Activated T-helper 1 cell treated with Interleukin-2 at 50 U/mL for 16 hours (primary cell): Measurements from ENCODE around the gene HADHB.
A peak's percentile ranks its signal among the peaks of the same experiment; 100 is the strongest.

Experiments
- DNase-seq: peaks from one replicate; pipeline ENCODE4 v3.0.0-alpha.2; 2020; ENCODE audit warnings: low read depth

Gene HADHB

DNA sequence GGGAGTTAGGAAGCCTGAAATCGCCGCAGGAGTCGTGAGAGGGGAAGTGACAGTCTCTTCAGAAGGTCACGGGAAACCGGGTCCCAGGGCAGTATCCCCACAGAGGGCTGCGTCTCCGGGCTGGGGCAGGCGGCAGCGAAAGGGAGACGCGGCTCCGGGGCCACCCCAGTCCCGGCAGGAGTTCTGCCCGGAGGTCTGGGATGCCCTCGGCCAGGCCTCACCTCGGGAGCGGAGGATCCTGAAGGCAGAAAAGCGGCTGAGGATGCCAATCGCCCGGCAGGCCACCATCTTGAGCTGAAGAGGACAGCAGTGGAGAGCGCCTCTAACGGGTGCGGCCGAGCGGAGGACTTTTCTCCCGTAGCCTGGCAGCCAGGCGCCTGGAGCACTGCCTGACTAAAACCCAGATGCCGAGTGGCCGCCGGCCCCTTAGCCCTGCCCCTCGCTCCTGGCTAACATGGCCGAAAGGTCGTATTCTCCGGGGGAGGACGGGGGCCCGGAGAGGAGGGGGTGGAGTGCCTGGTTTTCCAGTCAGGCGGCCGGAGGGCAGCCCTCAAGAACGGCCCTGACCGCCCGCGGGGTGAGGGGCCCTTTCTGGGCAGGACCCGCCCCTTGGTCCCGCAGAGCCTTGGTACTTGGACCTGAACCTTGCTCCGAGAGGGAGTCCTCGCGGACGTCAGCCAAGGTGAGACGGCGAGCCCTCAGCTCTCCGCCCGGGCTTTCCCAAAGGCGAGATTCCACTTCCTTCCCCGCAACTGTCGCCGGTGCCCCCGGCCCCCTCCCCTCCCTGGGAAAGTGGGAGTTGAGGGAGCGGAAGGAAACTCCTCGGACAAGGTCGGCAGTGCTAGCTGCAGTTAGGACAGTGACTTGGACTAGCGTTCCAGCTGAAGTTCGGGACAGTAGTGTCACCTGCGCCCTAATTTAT lies at the start of gene HADHB, which contains the start of gene HADHA:
Gene HADHB, plus strand, starts transcription at position 631 of the 922 bp plus-strand sequence. CDS start 9,316 bp downstream, outside the sequence.
Gene HADHA, minus strand, starts transcription at position 324 of the 922 bp plus-strand sequence. Its CDS starts 36 bp downstream, at position 288.
- DNase-seq, result peak; percentile 71

DNA sequence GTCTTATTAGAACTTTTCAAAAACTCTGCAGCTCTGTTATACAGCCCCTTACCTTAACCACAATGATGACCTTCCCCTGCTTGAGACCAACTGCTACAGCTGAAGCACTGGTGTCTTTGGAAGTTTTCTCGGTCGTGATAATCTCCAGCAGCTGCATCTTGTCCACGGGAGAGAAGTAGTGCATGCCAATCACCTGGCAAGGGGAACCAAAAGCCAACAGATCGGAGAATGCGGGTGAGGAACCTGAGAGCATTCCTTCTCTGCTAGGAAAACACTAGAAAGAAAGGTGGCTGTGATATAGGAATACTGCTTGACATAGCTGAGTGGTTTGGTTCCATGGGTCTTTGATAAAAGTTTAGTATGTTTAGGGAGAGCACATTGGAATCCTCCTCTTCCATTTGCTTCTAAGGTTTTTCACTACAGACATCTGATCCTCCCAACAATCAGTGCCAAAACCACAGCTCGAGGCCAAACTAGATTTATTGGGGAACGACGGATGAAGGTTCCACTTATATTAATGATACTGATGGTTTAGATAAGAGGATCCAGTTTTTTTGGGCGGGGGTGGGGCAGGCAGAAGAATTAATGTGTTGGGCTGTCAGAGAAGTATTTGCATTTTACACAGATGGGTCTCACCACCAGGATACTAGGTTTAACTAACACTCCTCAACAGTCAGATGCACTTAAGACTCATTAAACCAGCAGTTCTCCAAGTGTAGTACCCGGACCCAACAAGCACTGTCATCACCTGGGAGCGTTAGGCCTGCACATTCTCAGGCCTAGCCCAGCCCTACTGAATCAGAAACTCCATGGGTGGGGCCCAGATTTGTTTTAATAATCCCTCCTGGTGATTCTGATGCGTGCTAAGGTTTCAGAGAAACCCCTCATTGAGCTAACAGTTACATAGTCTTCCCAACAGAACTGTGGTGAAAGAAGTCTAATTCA lies 49.4 kb upstream of the HADHB start:
- DNase-seq, result no peak

DNA sequence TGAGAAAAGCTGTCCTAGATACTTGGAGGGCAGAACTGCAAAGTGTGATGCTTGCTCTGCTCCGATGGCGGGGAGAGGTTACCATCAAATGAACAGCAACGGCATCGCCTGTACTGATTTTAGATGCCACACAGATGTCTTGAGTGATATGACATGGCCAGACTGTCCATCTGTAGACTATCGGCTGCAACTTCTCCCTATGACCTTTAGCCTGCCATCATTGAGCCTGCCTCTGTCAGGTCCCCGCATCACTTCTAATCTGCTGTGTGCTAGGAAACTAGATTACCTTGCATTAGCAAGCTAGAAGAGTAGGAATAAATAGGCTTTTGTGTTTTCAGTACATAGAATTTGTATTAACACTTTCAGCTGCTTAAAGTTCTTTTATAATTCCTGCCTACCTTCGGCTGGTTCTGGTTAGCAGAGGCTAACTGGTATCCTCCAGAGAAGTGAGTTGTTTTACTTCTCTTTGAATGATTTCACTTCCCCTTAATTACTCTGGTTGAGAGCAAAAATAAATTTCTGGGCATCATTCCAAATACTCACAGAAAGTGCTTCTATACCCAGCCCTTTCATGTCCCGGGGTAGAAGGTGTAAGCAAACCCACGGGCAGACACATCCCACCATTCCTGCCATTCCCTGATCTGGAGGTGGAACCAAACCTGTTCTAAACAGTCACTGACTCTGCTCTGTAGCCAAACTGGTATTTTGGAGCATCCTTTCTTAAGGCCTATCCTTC lies 47.9 kb upstream of the HADHB start:
- DNase-seq, result no peak

DNA sequence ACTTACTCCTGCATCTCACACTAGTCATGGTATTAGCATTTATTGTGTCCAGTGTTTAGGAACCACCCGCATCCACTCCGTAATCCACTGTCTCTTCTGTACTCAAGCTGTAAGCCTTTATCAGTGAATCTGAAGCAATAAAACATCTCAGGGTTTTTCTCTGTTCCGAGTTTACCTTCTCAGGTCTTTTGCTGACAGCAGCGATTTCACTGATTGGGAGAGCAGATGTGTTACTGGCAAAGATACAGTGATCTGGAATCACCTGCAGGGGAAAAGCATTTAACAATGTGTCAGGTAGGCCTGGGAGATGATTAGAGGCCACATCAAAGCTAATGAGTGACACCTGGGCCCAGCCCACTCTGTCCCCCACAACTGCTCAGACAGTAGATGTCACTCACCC lies 47.2 kb upstream of the HADHB start:
- DNase-seq, result no peak

DNA sequence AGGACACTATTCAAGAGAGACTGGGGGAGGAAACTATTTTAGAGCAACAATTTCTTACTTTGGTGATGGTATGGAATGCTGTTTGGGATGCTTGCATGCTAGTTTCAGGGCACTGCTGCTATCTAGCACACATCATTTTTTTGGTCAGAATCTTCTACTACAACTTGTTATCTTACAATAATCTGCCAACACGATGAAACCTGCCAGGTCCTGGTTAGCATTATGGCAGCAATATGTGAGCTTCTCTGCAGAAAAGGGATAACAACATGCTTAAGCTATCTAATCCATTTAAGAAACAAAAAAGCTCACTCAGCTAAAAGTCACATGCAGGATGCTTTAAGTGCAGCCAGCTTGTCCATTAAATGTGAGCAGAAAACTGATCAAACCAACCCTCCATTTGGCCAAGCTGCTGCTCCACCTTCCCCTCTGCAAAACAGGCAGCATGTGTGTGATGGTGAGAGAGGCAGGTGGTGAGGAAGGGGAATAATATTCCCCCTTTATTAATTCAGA lies 41.7 kb upstream of the HADHB start:
- DNase-seq, result no peak

DNA sequence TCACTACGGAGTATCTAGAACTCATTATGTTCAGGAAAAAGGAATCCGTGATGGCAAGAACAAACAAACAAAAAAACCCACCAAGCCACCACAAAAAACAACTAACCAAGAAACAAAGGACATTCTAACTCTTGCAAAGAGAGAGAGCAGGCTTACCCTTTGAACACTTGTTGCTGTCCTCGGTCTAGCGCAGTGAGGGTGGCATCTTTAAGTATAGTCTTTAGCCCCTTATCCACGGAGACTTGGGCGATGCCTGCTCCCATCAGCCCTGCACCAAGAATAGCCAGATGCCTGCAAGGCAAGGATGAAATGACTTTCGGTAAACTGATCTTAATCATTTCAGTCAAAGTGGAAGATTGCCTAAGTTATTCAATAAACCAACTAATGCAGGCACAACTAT lies 40.8 kb upstream of the HADHB start:
- DNase-seq, result no peak

DNA sequence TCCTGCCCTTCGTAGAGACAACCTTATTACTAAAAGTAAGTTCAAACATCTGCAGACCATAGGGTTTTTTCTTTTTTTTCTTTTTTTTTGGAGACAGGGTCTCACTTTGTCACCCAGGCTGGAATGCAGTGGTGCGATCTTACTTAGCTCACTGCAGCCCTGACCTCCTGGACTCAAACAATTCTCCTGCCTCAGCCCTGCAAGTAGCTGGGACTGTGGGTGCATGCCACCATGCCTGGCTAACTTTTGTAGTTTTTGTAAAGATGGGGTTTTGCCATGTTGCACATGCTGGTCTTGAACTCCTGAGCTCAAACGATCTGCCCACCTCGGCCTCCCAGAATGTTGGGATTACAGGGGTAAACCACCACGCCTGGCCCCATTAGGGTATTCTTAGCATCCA lies 32.7 kb upstream of the HADHB start:
- DNase-seq, result no peak

DNA sequence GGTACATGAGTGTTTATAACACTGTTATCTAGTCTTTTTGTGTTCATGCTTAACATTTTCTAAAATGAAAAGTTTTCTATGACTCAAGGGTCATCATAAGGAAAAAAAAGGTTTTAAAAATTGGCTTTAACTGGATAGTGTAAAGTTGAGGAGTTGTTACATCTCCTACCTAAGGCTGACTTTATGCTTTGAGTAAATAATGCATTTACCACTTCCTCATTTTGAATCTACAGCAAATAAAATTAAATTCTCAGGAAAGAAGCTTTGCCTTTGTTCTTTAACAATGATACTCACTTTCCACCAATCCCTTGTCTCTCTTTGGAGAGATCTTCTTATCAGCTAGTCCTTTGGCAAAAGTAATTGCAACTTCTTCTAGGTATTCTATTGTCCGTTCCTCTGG lies 30.0 kb upstream of the HADHB start:
- DNase-seq, result no peak

DNA sequence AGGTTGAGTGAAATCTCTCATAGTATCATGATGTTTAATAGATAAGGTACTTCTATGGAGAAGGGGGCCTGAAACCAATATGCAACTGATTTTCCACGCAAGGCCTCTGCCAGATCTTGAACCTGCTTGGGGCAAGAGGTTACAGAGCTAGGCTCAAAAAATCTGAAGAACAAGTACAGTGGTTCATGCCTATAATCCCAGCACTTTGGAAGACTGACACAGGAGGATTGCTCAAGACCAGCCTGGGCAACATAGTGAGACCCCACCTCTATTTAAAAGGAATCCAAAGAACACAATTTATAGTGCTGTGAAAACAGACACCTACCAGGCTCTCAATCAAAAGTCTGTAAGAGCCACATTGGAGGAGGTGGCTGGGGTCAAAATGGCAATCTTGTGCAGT lies 28.9 kb upstream of the HADHB start:
- DNase-seq, result no peak

DNA sequence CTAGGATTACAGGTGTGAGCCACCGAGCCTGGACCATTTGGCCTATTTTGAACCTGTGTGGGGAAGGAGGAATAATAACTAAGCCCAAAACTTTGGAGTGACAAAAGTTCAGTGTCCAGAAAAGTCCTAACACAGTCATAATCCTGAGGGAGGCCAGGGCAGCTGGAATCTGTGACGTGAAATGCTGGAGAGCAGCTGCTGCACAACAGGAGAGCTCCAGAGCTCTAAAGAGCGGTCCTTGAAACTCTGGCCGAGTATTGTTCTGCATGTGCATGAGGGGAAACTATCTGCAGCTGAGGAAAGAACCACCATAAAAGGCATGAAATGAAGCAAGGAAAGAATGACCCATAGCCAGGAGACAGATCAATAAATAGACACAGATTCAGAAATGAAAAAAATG lies 28.2 kb upstream of the HADHB start:
- DNase-seq, result no peak

DNA sequence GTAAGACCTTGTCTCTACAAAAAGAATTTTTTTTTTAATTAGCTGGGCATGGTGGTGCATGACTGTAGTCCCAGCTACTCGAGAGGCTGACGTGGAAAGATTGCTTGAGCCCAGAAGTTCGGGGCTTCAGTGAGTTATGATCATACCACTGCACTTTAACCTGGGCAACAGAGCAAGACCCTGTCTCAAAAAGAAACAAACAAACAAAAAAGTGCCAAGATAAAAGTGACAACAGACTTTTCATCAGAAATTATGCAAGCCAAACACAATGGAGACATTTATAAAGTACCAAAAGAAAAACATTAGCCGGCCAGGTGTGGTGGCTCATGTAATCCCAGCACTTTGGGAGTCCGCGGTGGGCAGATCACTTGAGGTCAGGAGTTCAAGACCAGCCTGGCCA lies 27.0 kb upstream of the HADHB start:
- DNase-seq, result no peak

DNA sequence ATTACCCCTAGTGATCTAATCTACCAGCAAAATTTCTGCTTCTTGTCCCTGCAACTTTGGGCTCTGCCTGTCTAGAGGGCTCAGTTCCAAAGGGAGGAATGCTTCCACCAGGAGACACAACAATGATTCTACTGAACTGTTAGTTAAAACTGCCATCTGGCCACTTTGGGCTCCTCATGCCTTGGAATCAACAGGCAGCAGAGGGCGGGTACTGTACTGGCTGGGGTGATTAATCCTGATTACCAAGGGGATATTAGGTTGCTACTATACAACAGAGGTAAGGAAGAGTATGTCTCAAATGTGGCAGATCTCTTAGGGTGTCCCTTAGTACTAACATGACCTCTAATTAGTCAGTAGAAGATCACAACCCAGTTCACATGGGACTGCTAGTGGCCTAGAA lies 21.7 kb upstream of the HADHB start:
- DNase-seq, result no peak

DNA sequence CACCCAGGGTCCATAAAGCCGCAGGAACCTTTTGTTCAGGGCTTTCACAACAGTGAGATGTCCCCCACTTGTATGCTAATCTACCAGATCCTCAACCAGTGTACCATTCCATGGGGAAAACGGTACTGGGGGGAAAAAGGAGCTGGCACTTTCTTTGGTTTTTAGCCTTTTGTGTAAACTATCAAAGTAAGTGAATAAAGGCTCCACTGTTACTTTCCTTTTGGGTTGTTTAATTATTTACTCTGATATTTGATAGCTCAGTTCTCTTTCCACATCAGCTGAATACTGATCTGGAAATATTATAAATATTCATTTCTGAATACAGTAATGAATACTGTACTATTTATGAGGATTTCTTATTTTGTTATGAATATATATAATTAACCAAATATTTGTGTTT lies 20.6 kb upstream of the HADHB start:
- DNase-seq, result no peak

DNA sequence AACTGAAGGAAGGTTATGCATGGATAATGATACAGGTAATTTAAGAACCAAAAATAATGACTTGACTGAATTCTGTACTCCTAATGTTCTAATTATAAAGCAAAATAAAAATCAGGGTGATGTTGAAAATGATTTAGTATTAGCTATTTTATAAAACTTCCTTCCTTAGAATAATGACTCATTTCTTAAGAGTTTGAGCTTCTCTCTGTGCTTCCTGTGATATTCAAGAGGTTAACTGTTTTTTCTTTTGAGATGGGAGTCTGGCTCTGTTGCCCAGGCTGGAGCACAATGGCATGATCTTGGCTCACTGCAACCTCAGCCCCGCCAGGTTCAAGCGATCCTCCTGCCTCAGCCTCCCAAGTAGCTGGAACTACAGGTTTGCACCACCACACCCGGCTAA lies 15.1 kb upstream of the HADHB start:
- no peak for DNase-seq

DNA sequence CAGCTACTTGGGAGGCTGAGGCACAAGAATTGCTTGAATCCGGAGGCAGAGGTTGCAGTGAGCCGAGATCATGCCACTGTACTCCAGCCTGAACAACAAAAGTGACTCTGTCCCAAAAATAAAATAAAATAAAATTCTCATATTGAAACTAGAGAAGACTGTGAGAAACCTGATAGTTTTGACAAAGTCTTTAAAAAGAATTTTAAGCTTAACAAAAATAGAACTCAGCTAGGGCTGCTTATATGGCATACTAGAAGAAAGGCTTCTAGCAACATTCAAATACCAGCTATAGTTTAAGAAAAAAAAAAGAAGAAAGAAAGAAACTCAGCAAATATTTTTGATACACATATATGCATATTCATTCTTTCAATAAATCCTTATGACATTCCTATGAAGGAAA lies 13.9 kb upstream of the HADHB start:
- no peak for DNase-seq

DNA sequence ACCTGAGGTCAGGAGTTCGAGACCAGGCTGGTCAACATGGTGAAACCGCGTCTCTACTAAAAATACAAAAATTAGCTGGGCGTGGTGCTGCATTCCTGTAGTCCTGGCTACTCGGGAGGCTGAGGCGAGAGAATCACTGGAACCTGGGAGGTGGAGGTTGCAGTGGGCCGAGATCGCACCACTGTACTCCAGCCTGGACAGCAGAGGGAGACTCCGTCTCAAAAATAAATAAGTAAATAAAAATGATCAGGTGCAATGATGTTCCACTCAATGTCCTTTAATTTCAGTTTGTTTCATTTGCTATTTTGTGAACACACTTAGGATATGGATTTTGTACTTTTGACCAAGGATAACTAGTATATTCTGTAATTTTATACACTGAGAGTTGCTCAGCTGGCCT lies 9.7 kb upstream of the HADHB start:
- no peak for DNase-seq

DNA sequence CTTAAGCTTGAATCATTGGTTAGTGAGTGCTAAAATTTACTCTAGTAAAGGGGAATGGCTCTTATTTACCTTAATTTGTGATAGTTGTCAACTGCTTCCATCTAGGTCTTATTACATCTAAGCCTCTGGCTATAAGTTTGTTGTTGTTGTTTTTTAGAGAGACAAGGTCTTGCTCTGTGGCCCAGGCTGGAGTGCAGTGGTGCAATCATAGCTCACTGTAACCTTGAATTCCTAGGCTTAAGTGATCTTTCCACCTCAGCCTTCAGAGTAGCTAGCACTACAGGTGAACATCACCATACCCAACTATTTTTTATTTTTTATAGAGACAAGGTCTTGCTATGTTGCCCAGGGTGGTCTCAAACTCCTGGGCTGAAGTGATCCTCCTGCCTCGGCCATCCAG lies 6.9 kb upstream of the HADHB start:
- no peak for DNase-seq

DNA sequence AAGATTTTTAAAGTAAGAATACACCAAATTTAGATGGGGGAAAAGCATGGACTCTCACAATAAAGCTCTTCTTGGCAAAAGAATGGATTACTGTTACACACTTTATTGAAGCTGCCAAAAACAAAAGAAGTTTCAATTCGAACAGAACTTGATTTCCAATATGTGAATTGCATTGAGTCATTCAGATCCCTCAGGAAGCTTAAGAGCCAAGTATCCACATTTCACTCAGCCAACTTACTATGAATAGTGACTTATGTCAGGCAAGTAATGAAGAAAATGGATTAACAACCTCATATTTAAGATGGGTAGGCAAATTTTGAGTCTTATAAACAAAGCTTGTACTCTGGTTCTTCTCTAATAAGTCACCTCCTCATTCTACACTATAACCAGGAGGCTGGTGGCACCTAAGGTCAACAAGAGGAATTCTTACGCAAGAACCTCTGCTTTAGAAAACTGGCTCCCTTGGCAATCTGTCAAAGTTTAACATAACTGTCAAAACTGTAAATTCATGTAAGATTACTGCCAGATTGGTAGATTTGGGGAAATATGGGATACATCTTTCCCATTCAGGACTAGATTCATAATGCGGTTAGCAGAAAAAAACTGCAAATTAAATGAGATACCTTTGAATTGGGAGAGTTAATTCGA lies 6.3 kb upstream of the HADHB start:
- DNase-seq, result no peak

DNA sequence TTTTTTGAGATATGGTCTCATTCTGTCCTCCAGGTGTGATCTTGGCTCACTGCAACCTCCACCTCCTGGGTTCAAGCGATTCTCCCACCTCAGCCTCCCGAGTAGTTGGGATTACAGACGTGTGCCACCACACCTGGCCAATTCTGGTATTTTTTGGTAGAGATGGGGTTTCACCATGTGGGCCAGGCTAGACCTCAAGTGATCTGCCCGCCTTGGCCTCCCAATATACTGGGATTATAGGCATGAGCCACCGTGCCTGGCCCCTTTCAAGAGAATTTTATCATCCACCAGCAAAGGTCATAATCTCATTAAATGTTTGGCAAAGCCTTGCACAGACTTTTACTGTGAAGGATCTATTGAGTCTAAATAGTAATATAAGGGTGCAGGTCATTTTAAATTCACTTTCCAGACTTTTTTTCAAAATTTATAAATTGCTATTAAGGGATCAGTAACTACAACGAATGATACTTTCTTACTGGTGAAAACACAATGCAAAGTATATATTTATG lies 2.8 kb upstream of the HADHB start:
- DNase-seq, result no peak

DNA sequence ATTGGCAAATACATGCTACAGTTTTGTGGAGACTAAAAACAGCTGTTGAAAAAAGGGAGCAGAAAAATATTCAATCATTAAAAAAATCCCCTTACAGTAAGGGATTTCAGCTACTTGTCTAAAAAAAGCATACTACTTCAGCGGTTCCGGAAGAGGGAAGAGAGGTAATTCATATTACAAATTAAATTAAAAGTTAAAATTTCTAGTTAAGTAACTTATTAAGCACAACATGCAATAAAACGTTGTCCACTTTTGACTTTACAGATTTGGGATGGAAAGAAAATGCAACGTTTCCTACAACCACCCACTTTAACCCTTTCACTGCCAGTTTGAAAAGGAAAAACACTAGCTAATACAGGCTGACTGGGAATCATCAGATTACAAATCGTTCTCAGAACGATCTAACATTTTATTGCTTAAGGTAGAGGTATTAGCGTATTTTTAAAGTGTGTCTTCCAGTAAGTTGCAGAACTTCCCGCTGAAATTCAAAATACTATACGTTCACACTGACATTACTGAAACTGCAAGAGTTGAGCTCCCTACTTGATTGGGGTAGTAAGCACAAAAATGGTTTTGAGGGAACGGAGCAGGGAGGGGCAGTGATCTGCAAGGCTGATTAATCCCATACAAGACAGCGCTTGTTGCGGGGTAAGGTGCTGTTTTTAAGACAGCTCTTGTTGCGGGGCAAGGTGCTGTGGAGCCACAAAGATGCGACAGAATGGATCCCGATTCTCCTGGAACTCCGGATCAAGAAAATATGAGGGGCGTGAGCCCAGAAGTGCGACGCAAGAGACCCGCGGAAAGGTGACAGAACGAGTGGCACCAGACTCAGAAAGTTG lies 1.1 kb upstream of the HADHB start:
- DNase-seq, result no peak
